ENCODE measurements around the gene TMEM219. TPM values are rescaled to one million over a fixed set of nuclear protein-coding genes. Genes with fewer than 3 reads are reported as not detected.
"Not testable (repeated sequence)": the region's sequence is repeated elsewhere in the genome, so short reads cannot be mapped to it uniquely, and the experiment has no call there.

The TMEM219 gene, protein sequence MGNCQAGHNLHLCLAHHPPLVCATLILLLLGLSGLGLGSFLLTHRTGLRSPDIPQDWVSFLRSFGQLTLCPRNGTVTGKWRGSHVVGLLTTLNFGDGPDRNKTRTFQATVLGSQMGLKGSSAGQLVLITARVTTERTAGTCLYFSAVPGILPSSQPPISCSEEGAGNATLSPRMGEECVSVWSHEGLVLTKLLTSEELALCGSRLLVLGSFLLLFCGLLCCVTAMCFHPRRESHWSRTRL
- 64.6 TPM for total RNA-seq

DNA sequence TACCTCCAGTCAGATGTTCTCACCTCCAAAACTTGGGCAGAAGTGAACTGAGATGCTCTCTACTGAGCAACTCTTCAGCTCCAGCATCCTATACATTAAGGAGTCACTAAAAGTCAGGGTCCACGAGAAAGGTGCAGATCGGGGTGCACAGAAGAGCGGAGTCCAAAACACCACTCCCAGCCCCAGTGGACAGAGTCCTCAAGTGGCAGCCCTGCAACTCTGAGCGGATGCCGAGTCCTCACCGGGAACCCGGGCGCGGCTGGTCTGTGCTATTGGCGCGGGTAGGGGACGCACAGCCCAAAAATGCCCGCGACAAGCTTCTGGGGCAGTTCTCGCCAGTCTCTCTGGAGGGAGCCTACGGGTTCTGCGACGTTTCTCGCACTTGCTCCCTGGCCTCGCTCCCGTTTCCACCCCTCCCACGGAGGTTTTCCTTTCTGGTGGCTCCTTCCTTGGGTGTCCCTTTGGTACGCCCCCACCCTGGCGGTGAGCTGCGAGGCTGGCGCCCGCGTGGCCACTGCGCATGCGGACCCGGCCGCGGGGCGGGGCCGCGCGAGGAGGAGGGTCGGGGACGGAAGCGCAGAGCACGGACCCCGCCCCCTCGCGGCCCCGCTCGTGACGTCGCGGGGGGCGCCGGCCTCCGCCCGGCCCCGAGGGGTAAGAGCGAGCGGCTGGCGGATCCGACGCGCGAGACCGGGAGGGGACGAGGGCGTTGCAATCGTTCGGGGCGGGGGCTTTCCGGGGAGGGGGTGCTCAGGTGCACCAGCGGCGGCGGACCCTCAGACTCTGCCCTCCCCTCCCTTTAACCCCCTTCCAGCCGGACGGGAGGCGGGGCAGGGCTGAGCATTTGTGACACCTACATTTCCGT, at the start of gene TMEM219:
Gene TMEM219 (plus strand): TSS at position 601 of the 865 bp plus-strand sequence. CDS start 1,065 bp downstream, outside the sequence.
- peak; percentile 95 to 98 (median 96) for DNase-seq (ENCODE audit: low read depth in 2 of 3, low spot score in 2 of 3)

- DNase-seq (ENCODE audit: low read depth in 2 of 3, low spot score in 2 of 3), result no peak
These were observed 49.8 kb upstream of the TMEM219 start for GRCh38 chr16:29912087-29912486.

DNA sequence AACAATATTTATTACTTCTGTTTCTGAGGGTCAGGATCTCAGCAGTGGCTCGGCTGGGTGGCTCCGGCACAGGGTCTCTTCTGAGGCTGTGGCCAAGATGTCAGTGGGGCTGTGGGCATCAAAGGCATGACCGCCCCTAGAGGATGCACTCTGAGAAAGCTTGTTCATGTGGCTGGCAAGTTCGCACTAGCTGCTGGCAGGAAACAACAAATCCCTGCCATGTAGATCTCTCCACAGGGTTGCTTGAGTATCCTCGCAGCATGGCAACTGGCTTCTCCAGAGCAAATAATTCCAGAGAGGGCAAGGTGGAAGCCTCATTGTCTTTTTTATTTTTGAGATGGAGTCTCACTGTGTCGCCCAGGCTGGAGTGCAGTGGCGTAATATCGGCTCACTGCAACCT, 48.4 kb upstream of the TMEM219 start:
- no peak for DNase-seq (ENCODE audit: low read depth in 2 of 3, low spot score in 2 of 3)

DNA sequence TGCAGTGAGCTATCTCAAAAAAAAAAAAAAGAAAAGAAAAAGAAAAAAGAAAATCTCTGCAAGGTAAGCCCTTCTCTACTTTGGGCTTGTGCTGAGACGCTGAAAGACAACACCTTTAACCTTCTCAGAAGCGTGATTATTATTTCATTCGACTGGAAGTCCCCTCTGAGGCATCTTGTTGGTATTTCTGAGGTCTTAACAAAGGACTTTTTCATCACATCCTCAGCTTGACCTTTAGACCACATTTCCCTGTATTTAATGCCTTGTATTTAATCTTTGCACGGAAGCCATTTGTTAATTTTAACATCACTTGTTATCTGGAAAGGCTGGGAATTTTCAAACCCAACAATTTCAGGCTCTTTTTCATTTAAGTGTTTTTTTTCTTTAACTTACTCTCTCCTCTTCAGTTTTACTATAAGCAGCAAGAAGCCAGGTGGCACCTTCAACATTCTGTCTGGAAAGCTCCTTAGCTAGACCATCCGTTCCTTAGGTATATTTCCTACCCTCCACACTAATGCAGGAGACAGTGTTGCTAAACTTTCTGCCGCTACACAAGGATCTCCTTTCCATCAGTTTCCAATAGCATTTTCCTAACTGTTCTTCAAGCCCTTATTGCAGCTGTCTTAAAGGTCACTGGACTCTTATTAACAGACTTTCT, 46.2 kb upstream of the TMEM219 start:
- DNase-seq (ENCODE audit: low read depth in 2 of 3, low spot score in 2 of 3), result no peak

DNA sequence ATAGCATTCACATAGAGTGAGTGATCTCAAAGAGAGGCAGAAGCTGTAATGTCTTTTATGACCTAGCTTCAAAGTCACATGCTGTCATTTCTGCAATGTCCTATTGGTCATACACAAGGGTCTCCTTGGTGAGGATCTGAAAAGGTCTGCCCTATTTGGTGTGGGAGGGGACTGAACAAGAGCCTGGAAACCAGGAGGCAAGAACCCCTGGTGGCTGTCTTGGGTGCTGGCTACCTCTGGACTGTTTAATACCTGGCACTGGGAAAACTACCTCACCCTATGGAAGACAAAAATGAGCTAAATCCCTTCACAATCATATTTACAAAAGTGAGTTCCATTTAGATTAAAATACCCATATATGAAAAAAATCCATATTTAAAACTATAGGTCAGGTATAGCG, 44.9 kb upstream of the TMEM219 start:
- no peak for DNase-seq (ENCODE audit: low read depth in 2 of 3, low spot score in 2 of 3)

- DNase-seq (ENCODE audit: low read depth in 2 of 3, low spot score in 2 of 3), result no peak
These were observed 41.4 kb upstream of the TMEM219 start for GRCh38 chr16:29920288-29921033.

- DNase-seq (ENCODE audit: low read depth in 2 of 3, low spot score in 2 of 3), result no peak
These were observed 40.9 kb upstream of the TMEM219 start for GRCh38 chr16:29921034-29921385.

DNA sequence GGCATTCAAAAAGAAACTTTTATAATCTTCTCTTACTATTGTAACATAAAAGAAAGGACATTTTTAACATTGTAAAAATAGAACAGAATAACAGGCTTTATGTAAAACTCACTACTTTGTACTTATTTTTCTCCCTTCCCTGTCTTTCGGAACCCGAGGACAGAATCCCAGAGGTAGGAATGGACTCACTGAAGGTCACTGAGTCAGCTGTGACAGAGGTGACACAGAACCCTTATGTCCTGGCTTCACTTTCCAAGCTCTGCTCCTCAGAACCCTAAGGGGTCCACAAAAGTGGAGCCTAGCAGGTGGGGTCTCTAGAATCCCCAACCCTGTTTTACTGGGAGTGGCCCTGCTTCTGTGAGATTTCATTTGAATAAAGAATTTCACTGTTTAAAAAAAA, 39.6 kb upstream of the TMEM219 start:
- no peak for DNase-seq (ENCODE audit: low read depth in 2 of 3, low spot score in 2 of 3)

DNA sequence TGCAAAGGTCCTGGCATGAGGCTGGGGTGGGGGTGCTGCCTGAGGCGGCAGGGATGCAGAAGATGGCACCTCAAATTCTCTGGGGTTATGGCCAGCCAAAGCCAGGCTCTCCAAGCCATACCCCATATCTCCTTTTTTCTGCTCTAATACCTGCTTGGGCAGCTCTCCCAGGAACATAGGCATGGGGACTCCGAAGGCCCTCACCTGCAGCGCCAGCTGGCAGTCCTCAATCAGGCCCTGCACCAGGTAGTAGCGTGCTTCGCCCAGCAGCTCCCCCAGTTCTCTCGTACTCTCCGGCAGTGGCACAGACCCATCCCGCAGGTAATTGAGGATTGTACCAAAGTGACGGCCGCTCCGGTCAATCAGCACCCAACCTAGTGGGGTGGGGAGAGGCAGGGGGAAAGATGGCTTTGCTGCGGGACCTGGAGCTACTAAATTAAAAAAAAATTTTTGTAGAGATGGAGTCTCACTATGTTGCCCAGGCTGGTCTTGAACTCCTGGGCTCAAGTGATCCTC, 38.8 kb upstream of the TMEM219 start:
- DNase-seq (ENCODE audit: low read depth in 2 of 3, low spot score in 2 of 3), result no peak

DNA sequence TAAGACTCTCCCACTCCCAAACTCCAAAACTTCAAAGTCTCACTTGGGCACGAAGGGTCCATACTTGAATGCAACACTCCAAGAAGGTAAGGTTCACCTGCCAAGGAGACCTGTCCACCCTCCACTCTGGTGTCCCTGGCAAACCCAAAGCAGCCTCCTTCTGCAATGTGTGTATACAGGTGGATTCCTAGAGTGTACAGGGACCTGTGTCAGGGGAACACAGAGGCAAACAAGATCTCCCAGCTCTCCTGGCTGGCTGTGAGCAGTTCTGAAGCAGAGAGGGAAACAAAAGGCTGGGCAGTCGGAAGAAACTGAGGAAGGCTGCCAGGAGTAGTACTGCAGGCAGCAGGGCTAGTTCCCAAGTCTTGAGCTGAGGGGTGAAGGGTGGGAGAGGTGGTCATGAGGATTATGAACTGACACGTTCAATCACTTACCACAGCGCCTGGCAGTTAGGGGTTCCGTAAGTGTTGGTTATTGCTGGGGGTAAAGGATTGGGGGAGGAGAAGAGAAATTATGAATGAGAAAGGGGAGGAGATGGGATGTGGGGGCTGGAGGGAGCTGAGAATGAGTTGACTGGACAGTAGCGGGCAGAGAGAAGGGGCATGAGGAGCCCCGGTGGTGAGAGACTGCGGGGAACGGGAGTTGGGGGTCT, 36.6 kb upstream of the TMEM219 start:
- peak in 1 of 3 donors; percentile 24 for DNase-seq (ENCODE audit: low read depth in 2 of 3, low spot score in 2 of 3)

DNA sequence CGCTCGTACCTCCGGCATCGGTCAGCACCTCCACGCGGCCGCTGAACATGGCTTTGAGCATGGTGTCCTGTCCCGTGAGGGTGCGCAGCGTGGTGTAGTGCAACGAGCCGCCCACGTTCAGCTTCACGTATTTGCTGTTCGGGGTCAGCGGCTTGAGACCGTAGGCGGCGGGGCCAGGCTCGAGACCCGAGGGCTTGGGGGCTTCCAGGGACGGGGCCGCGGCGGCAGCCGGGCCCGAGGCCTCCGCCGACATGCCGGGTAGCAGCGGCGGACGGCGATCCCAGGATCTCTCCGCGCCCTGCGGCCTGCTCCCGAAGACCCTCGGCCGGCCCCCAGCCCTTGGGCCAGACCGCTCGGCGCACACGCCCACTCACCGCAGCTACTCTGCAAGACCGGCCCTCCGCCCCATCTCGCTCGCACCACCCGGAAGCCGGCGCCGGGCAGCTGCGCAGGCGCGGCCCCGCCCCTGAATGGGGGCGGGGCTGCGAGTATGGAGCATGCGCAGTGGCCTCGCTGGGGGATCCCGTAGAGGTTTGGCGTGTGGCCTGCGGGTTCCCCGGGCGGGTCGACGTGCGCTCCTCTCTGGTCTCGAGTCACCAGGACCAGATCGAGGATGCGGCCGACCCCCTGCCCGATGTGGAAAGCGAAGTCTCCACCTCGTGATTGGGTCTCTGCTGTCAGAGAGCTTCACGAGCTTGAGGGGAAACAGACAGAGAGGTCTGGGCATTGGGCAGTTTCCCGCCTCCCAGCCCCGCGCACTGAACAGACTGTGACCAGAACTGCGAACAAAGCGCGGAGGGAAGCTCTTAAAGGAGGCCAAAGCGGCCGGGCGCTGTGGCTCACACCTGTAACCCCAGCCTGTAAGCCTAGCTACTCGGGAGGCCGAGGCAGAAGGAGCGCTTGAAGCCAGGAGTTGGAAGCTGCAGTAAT, 35.8 kb upstream of the TMEM219 start, which contains the start of gene KCTD13:
Gene KCTD13 (minus strand): TSS at position 446 of the 930 bp plus-strand sequence. CDS start 193 bp downstream, at position 253.
- peak; percentile 84 to 93 (median 89) for DNase-seq (ENCODE audit: low read depth in 2 of 3, low spot score in 2 of 3)

- DNase-seq (ENCODE audit: low read depth in 2 of 3, low spot score in 2 of 3), result no peak
These were observed 35.2 kb upstream of the TMEM219 start for GRCh38 chr16:29926711-29927052.

DNA sequence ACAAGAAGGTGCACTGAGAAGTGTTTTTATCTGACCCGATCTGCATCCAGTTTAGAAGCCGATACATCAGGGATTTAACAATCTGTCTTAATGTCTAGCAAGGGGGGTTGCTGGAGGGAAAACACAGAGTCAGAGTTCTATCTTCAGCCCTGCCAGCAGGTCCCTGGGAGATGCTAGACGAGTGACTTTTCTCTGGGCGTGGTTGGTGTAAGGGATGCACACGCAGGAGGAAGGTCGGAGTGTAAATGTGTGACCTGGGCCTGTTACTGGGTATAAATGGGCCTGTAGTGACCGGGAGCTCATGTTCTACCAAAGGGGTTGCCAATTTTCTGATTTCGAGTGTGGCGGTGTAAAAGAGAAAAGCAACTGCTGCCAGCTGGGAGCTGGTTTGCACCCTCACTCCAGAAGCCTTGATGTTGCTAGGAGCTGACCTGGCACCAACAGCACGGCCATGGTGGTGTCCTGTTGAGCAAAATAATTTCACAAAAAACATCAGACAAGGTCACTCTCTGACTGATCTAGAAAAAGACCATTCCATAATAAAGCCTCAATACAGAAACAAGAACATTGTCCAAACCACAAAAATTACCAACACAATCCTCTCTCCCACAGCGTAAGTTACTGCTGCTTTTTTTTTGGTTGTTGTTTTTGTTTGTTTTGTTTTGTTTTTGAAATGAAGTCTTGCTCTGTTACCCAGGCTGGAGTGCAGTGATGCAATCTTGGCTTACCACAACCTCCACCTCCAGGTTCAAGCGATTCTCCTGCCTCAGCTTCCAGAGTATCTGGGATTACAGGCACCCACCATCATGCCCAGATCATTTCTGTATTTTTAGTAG, 34.6 kb upstream of the TMEM219 start:
- no peak for DNase-seq (ENCODE audit: low read depth in 2 of 3, low spot score in 2 of 3)

DNA sequence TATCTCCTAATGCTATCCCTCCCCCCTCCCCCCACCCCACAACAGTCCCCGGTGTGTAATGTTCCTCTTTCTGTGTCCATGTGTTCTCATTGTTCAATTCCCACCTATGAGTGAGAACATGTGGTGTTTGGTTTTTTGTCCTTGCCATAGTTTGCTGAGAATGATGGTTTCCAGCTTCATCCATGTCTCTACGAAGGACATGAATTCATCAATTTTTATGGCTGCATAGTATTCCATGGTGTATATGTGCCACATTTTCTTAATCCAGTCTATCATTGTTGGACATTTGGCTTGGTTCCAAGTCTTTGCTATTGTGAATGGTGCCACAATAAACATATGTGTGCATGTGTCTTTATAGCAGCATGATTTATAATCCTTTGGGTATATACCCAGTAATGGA, 30.1 kb upstream of the TMEM219 start:
- not testable (repeated sequence) for DNase-seq (ENCODE audit: low read depth in 2 of 3, low spot score in 2 of 3)

DNA sequence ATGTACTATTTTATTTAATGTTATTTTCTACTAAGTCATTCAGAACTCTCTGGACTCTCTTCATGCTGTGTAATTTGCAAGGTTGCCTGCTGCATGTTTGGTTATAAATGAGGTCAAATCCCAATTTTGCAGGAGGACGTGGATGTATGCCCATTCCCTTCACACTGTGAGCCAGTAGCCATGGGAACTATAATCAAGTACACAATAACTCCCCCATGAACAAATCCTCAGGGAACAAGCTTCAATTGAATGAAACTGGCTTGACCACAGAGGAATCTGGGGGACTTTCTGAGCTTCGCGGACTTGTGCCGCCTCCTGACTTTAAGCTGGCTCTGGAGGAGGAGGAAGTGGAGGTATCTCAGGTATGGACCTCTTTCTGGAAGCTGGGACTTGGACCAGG, 21.2 kb upstream of the TMEM219 start:
- no peak for DNase-seq (ENCODE audit: low read depth in 2 of 3, low spot score in 2 of 3)

GRCh38 chr16:29943846-29944799, 17.8 kb upstream of the TMEM219 start:
- no peak for DNase-seq (ENCODE audit: low read depth in 2 of 3, low spot score in 2 of 3)

GRCh38 chr16:29947897-29948296, 14.0 kb upstream of the TMEM219 start:
- no peak for DNase-seq (ENCODE audit: low read depth in 2 of 3, low spot score in 2 of 3)
